Stimulated activated CD4-positive, alpha-beta T cell treated with anti-CD3 and anti-CD28 coated beads, Interleukin-1b, Interleukin-23, amount 100 ng/mL, for 1 hour (primary cell): ENCODE data around the gene LRRC4C.

Experiments
- DNase-seq, 2 donors: peaks; one replicate each; pipeline ENCODE4 v3.0.0-alpha.2; 2020; ENCODE audit warnings: low read depth in 2 of 2

LRRC4C gene

GRCh38 chr11:40491341-40491740 lies 968.1 kb downstream of the LRRC4C start:
- DNase-seq: no peak

DNA sequence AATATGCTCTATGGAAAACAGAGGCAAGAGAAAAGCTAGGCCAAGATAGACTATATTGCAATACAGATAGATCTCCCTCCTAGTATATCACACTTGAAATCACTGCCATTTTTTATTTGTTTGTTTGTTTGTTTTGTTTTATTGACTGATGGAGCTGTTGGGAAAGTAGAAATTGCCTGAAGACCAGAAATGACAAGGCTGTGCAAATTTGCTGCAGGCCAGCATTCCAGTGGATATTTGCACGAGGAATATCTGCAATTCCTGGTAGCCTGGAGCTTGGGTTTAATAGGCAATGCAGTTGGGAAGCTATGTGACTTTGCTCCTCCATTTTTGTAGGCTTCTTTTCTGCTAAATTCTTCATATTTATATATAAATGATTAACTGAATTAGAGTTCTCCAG lies 991.7 kb downstream of the LRRC4C start:
- no peak for DNase-seq

GRCh38 chr11:40445391-40445790 lies 1014.1 kb downstream of the LRRC4C start:
- DNase-seq: no peak

GRCh38 chr11:40444151-40444550 lies 1015.3 kb downstream of the LRRC4C start:
- DNase-seq: no peak

GRCh38 chr11:40435344-40435743 lies 1024.1 kb downstream of the LRRC4C start:
- DNase-seq: no peak

DNA sequence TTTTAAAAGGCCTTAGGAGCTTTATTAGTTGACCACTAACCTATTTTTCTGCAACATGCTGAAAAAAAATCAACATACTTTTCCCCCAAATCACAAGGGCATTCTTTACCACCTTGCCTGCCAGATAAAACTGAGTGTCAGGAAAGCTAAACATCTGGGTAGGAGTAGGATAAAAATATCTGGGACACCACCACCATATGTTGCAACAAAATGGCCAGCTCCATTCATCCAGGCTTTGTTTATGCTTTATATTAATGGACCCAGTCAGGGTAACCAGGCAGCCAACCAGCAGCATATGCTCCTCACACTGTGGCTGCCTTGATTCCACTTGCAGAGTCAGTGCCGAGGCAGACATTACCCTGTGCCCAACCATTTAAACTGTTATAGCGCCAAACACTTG lies 1024.5 kb downstream of the LRRC4C start:
- DNase-seq: no peak

GRCh38 chr11:40432358-40432757 lies 1027.1 kb downstream of the LRRC4C start:
- DNase-seq: no peak

DNA sequence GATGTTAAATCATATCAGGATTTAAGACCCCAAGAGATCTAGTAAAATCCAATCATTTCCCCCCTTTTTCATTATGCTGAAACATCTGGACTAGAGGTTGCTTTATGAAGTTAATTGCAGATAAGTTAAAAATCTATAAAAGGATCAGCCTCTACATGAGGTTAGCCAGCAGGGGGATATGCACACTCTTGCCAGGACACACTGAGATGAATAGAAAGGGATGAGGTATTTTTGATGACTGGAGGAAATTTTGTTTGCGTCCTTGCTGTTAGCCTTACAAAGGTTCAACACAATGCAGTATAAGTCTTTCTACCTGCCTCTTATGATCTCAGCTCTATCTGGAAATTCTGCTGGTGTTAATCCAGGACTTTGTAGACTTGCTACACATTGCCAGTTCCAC lies 1034.3 kb downstream of the LRRC4C start:
- no peak for DNase-seq

DNA sequence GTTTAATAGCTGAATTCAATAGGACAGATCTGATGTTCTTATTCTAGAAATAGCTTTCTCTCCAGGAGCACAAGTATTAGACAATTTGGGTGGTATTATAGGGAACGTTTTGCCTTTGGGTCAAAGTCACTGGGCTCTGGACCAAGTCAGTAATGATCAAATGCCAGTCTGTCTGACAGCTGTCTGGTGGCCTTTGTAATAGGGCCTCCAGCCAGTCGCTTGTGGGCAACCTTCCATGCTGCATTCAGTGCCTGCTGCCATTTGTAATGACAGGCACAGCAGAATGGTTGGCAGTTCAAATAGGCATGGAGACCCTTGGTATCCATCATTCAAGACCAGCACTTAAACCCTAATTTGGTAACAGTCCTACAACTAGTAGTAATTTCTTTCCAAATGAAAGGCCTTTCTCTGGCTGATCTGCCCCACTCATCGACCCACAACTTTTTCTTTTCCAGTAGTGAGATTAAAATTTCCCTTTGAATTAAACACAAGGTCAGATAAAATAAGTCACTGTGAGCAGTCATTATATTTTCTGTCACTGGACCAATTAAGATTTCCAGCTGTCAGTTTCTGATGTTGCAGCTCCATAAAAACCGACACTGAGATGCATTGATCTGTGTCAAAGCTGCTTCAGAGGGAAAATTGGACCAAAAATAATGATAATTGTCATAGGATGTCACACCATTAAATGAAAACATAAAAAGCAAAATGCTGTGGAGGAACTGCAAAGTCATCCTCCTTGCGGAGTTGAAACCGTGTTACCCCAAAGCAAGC lies 1038.1 kb downstream of the LRRC4C start:
- no peak for DNase-seq

DNA sequence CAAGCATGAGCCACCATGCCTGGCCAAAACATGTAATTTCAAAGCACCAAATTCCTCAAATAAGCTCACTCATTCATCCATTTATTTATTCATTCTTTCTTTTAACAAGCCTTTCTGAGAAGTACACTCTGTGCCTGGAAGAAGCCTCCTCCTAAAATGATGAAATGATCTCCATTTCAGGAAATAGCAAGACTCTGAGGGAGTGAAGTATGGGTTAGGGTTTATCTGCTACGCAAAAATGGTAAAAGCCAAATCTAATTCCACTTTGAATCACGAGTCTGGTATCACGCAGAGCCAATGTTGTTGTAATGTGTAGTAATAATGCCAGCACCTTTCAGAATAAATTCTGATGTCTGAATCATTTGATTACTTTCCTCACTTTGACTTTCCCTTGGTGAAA lies 1041.8 kb downstream of the LRRC4C start:
- DNase-seq: no peak

DNA sequence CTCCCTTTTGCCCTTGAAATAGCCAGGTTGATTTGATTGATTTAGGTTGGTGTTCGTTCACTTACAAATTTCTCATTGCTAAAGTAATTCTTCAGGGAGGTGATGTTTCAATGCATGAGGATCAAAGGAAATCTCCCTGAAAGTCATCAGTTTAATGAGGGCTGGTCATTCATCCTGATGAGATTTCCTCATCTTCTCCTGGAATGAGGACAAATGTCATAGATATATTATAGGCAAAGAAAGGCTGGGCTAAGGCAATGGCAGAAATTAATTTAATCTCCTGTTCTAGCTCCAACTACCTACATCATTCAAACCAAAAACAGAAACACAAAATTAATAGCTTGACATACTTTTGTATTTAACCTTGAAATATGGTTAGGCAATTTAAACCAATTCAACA lies 1052.1 kb downstream of the LRRC4C start:
- no peak for DNase-seq

DNA sequence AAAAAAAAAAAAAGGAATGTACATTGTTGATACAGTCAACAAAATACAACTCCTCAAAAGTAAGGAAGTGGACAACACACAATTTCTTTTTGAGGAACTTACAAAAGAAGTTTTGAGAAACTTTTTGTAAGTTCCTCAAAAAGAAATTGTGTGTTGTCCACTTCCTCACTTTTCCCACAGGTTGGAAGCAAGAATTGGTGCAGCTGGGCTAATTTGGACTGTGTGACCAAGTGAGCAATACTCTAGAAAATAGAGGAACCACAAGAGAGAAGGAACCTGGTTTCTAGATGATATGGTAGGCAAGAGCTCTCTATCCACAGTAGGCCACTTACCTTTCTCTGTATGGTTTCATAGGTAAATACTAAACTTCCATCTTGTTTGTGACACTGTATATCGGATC lies 1053.8 kb downstream of the LRRC4C start:
- DNase-seq: no peak

DNA sequence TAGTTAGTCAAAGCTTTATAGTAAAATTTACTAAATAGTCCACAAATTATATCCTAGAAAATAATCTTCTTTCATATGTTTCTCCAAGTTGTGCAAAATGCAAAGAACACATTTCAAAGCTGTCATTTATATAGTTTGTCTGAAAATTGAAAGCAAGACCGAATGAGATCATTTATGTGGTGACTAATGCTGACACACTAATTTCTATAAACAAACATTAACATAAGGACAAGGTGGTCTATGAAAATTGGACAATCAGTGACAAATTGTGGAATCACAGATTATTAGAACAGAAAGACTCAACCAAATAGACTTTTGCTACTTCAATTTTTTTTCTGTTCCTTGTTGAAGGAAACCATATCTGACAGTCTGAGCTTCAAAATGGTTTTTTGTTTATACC lies 1056.1 kb downstream of the LRRC4C start:
- DNase-seq: no peak

GRCh38 chr11:40401132-40401853 lies 1058.2 kb downstream of the LRRC4C start:
- no peak for DNase-seq

GRCh38 chr11:40397141-40397540 lies 1062.3 kb downstream of the LRRC4C start:
- DNase-seq: no peak

DNA sequence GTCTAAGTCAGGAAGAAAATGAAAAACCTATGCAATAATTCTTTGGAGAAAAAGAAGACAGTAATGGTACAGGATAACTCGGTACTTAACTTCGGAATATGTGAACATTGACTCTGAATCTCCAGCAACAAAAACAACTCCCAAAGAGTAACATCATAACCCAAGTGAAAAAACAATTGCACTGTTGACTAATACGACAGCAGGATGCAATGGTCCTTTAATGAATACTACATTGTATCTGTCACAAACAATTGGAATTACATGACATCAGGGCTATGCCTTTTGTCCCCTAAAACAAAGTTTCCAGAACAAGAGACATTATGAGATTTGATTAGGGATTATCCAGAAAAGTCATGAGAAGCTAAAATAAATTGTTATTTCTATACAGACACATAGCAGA lies 1065.9 kb downstream of the LRRC4C start:
- DNase-seq: no peak

DNA sequence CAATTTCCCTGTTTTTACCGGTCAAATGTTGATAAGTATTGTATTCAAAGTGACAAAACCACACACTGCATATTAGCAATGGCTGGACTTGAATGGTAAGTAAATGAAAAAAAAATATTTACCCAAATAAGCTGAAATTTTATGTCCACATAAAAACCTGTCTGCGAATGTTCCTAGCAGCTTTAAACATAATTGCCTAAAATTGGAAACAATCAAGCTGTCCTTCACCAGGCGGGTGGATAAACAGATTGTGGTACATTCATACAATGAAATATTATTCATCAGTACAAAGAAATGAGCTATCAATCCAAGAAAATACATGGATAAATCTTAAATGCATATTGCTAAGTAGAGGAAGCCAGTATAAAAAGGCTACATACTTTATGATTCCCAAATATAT lies 1067.8 kb downstream of the LRRC4C start:
- no peak for DNase-seq

- DNase-seq: no peak
Observed at GRCh38 chr11:40388097-40388818, 1071.2 kb downstream of the LRRC4C start.

- DNase-seq: no peak
Observed at GRCh38 chr11:40387240-40387980, 1072.0 kb downstream of the LRRC4C start.

DNA sequence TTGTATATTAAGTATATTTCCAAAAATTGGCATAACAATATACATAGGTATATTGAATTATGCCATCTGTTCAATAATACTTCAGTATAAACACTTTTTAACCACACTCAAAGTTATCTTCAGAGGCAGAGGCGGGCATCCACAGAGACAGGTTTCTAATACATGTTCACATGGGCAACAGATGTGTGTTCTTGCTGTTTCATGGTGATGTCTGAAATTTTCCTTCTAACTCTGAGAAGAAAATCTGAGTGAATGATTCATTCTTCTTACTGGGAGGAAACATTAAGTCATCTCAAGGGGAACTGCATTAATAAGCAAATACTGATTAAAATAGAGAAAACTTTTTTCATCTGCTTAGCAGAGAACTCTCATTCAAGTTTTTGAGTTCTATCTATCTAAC lies 1074.5 kb downstream of the LRRC4C start:
- DNase-seq: no peak

DNA sequence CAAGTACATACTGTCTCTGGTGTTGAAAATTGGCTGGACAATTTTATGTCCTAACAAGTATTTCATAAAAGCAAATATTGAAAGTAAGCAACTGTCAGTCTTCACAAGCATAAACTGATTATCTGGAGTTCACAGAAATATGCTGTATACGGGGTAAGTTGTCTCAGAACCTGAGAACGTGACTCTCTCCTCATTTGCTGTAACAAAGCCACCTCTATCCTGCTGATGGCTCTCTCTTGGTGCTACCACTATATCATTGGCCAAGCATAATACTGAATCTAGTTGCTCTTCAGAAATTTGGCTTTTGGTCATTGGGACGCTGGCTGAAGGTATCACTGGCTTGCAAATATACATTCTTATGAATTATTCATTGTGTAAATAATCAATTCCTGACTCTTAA lies 1078.0 kb downstream of the LRRC4C start:
- no peak for DNase-seq

- DNase-seq: no peak
Observed at GRCh38 chr11:40380835-40381234, 1078.6 kb downstream of the LRRC4C start.
